GM18499 (cell line): ENCODE data around the gene MLEC.
"Not testable (repeated sequence)": the region's sequence is repeated elsewhere in the genome, so short reads cannot be mapped to it uniquely, and the experiment has no call there.

Experiments
- ATAC-seq: cut with Tn5 transposase; IDR thresholded peaks from one replicate; pipeline ENCODE4 v1.9.1; 2021; ENCODE audit warnings: moderate number of reproducible peaks; ENCODE audit not compliant: insufficient read depth, unreplicated experiment

Gene MLEC

DNA sequence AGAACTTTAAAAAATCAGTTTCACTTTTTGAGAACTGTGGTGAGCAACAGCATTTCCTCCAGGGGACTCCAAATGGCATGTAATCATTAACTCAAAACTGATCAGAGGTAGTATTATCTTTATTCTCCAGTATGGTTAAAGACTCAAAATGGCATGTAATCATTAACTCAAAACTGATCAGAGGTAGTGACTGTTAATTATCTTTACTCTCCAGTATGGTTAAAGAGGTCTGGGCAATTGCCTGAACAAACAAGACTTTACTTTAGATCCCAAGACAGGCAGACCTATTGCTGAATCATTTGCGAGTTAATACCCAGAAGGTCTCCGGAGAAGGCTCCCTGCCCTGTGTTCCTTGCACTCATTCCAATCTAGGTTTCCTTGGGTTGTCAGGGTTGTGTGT is 32.1 kb downstream of the MLEC start:
- ATAC-seq, result no peak

DNA sequence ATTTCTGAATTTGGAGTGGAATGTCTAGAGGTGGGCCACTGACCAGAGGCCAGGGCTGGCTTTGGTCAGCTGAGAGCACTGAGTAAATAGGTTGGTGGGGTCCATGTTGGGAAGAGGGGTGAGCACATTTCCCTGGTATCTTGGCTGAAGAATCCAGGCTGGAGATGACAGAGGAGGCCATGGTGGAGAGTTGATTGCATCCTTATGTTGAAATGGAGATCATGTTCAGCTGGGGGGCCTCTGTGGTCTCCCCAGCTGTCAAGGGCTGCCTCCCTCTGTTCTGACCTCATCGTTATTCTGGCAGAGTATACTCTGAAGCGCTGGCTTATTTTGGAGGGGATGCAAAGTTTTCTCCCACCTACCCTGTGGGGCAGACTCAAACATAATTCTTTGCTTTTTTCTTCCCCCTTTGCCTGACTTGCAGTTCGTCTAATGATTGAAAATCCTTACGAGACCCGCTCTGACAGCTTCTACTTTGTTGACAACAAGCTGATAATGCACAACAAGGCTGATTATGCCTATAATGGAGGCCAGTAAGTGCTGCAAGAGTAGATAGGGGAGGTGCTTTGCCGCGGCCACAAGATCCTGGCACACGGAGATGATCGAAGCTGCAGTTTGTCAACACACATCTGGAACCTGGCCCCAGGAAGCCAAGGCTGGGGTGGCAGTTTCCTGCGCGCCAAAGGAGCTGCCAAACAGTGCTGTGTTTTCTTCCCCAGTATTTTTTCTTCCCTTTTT is 32.7 kb downstream of the MLEC start:
- ATAC-seq, result no peak

DNA sequence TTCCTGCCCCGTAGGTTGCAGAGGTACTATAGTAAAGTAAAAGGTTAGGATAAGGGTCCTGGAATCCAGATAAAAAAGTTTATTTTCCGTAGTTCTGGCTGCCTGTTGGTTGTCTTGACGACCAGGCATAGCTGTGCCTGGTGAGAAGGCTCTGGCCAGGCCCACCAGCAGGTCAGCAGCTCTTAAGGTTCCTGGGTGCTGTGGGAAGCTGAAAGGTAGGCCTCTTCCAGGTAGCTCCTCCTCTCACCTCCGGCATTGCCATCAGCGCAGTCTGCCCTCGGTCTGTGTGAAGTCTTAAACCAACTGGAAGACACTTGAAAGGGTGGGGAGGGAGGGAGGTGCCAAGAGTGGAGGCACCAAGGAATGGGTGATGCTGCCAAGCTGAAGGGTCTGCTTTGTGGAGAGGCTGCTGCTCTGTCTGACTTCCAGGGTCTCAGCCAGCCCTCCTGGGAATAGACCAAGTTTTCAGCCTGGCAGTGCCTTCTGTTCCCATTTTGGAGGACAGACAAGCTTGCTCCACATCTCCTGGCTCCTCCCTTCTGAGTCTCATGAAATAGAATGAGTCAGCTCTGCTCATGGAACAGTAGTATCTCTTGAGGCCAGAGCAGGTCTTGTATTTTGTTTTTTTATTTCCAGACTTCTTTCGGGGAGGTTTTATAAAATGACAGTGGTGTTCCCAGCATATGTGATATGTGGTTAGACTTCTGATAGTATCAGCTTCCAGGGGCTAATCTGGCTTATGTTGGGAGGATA is 33.5 kb downstream of the MLEC start:
- ATAC-seq, result no peak

DNA sequence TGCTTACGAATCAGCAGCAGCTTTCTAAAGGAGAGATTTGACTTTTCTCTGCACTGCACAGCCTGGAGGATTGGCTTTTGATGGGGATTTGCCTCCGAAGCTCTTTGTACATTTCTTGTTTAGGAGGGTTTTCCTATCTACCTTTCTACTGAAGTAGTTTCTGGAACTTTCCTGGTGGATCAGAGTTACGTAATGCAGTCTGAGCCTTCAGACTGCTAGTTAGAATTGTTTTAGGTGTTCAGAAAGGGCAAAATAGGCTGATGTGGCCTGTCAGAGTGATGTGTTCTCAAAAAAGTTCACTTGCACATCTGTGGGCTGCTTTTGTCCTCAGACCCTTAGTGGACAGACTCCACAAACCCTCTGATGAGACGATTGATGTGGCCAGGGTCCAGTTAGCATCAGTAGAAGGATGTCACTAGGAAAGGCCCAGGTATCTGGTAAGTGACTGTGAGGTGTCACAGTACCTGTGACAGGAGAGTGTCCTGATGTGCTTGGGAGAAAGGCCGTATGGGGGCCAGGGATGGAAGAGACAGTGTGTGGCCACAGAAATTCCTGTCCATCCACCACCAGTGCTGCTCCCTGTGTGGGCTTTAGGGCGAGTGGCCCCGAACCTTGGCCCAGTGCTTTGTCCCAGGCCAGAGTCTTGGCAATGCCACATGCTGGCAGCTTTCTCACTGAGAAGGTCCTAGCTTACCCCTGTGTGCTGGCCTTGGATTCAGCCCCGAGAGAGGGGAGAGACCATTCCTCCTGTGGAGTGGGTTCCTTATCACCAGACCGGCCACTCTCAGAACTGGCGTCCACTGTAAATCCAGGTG is 34.2 kb downstream of the MLEC start:
- no peak for ATAC-seq

DNA sequence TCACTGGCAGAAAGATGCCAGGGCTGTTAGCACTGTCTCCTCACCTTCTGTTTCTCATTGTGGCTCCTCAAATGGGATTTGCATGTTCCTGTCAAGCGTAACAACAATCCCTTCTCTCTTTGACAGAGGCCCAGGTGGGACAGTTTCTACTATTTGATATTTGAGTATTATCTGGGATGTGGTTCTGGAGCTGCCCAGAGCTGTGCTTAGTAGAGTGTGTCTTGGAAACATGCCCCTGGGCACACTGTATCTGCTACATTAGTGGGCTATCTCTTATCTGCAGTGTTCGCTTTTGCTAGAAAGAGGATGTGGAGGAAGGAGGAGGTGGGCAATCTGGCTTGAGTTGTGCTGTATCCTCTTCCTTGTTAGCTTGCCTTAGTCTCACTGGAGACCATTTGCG is 34.9 kb downstream of the MLEC start:
- no peak for ATAC-seq

DNA sequence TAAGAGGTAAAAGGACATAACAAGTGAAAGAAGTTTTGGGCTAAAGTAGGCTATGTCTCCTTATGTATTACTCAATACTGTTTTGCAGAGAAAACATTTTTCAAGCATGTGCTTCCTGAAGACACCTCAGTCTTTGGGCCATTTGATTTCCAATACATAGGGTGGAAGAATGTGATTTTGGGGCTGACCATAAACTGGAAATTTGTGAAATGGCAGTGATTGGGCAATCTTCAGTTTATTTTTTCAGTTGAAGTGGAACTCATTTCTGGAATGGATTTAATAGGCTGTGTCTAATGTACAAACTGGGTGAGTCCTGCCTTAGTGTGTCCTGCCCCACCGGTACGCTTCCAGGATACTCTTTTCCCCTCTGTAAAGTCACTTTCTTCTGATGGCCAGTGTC is 35.8 kb downstream of the MLEC start:
- no peak for ATAC-seq

DNA sequence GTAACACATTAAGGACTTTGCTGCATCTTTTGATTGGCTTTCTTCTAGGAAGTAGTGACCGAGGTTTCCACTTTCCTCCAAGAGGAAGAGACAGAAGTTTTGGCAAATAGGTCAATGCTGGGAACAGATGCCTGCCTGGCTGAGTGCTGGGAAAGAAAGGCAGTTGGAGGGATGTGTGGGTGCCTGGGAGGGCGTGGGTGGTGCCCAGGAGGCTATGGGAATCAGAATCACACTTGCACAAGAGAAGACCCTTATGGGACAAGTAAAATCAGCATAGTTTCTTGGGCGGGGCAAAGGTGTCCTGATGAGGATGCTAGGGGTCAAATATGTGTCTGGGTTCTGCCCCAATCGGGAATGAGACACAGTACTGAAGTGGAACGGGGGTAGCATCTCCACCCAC is 37.8 kb downstream of the MLEC start:
- no peak for ATAC-seq

DNA sequence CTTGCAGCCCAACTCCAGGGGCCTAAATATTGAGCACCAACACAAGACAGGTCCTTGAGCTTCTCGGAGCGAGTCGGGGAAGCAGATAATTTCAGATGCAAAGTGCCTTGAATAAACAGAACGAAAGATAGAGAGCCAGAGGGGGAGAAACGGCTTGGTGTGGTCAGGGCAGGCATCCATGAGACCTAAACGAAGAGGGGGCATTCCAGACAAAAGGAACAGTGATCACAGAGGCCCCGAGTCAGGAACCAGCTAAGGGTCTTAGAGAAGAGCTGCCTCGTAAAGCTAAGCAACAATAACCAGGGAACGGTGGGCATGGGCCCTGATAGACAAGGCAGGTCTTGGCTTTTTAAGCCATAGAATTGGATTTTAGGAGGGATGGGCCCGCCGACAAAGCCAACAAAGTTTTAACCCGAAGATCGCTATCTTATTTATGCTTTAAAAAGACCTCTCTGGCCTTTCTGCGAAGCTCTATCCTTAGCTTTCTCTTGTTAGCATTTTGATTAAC is 38.3 kb downstream of the MLEC start:
- no peak for ATAC-seq

DNA sequence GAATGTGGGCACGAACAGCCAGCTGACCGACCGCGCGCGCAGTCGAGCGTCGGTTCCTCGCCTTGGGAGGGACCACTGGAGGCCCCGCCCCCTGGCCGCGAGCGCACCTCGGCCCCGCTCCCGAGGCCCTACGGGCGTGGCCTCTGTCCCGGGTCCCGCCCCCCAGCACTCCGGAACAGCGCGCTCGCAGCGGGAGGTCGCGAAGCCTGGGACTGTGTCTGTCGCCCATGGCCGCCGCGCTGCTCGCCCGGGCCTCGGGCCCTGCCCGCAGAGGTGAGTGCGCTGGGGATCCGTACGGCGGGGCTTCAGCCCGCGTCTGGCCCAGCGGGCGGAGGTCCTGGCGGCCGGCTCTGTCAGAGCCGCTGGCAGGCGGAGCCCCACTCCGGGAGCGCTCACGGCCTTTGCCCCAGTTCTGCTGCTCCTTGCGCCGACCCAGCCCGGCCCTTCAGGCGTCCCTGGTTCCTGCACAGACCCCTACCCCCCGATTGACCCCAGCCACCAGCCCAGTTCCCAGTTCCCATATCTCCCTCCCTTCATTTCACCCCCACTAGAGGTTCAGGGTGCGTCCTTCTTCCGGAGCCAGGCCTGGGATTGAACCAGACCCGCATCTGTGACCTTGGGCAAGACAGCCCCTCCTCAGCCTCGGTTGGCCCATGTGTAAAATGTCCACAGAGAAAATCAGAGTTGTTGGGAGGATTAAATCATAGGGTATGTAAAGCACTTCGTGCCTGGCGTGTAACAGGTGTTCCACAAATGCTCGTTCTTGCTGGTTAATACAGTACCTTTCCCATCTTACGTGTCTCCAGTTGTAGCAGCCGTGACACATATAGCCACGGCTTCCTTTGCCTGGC is 38.9 kb downstream of the MLEC start, which contains the start of gene ACADS:
Gene ACADS (plus strand): TSS at position 168 of the 851 bp plus-strand sequence. CDS start 60 bp downstream, at position 228.
- ATAC-seq, result peak; percentile 56

DNA sequence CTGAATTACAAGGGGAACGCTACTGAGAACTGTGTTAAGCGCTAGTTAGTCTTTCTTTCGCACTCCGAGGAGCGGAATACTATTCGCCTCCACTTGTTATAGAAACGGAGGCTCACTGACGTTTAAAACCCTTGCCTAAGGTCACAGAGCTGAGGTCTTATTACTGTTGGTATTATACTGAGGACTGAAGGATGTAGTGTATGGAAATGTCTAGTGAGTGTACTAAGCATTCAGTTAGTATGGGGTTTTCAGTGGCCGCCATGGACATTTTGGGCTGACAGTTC is 39.5 kb downstream of the MLEC start:
- ATAC-seq, result no peak

DNA sequence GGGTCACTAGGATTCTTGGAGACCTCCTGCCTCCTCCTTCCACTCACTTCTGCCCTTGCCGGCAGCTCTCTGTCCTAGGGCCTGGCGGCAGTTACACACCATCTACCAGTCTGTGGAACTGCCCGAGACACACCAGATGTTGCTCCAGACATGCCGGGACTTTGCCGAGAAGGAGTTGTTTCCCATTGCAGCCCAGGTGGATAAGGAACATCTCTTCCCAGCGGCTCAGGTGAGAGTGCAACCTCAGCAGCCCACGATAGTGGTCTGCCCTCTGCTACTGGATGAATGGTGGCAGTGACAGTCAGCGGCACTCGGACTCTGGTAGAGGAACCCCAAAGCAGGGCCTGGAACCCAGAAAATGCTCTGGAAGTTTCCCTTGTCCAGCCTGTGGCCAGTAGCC is 40.0 kb downstream of the MLEC start:
- ATAC-seq, result no peak

DNA sequence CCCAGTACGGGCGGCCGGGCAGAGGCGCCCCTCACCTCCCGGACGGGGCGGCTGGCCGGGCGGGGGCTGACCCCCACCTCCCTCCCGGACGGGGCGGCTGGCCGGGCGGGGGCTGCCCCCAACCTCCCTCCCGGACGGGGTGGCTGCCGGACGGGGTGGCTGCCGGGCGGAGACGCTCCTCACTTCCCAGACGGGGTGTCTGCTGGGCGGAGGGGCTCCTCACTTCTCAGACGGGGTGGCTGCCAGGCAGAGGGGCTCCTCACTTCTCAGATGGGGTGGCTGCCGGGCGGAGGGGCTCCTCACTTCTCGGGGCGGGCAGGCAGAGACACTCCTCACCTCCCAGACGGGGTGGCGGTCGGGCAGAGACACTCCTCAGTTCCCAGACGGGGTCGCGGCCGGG is 45.2 kb downstream of the MLEC start:
- not testable (repeated sequence) for ATAC-seq

DNA sequence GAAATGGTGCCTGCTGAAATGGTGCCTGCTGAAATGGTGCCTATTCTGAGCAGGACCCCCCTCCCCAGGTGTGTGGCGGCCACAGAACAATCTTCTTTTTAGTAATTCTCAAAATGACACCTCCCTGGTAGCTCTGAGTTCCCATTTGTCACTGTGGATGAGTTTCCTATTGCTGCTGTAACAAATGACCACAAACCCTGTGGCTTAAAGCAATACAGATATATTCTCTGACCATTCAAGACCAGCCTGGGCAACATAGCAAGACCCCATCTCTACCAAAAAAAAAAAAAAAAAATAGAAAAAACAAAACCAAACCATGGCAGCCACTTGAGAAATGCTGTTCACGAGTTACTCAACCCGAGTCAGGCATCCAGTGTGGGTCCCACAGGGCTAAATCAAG is 46.6 kb downstream of the MLEC start:
- ATAC-seq, result no peak

DNA sequence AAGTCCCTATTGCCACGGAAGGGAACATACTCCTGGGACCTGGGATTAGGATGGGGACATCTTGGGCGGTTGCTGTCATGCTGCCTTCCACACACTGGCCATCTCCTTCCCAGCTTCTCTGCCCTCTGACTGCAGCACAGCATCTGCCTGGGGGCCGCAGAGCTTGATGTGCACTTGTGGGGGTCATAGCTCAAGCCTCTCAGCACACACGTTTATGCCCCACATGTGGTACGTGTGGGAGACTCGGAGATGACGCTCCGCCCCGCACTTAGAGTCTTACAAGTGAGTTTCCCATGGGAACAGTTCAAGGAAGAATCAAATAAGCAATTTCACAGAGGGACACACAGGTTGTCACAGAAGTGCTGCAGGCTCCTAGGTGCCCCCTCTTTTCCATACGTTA is 47.3 kb downstream of the MLEC start:
- no peak for ATAC-seq

DNA sequence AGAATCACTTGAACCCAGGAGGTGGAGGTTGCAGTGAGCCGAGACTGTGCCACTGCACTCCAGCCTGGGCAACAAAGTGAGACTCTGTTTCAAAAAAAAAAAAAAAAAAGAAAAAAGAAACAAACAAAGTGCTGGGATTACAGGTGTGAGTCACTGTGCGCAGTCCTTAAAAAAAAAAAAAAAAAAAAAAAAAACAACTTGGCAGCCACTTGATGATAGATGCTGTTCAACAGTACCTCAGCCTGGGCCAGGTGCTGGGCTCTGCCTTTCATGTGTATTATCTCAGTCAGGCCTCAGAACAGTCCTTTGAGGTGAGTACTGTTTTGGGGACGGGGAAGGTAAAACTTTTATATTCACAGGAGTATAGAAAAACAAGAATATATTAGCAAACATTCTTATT is 48.2 kb downstream of the MLEC start:
- ATAC-seq, result no peak

DNA sequence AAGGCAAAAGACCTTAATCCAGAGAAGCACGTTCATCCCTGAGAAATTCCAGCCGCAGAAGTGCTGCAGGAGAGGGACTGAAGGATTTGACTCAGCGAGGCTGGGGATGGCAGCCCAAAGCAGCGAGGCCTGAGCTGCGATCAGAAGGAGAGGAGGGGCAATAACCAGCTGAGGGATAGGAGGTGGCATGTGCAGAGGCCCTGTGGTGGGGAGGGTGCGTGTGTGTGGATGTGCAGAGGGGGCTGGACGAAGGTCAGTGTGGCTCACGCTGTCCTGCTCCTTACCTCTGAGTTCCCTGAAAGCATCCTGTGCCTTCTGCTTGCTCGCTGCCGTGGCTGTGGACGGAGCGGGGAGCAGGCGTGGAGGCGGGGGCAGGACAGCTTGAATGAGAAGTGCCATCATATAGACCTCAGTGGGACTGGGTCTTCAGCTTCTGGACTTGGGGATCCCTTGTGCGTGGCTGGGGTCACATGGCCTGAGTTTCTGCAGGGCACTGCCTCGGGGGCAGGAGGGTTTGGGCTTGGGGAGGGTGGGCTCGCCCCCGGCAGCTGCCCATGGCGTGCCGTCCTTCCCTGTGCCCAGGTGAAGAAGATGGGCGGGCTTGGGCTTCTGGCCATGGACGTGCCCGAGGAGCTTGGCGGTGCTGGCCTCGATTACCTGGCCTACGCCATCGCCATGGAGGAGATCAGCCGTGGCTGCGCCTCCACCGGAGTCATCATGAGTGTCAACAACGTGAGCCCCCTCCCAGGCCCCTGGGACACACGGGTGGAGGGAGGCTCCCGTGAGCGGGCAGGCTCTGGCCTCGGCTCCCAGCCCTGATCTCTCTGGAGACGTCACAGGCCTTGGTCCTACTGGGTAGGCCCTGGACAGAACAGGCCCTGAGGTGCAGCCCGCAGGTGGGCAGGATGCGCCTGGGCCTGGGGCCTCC is 49.7 kb downstream of the MLEC start:
- ATAC-seq, result no peak

DNA sequence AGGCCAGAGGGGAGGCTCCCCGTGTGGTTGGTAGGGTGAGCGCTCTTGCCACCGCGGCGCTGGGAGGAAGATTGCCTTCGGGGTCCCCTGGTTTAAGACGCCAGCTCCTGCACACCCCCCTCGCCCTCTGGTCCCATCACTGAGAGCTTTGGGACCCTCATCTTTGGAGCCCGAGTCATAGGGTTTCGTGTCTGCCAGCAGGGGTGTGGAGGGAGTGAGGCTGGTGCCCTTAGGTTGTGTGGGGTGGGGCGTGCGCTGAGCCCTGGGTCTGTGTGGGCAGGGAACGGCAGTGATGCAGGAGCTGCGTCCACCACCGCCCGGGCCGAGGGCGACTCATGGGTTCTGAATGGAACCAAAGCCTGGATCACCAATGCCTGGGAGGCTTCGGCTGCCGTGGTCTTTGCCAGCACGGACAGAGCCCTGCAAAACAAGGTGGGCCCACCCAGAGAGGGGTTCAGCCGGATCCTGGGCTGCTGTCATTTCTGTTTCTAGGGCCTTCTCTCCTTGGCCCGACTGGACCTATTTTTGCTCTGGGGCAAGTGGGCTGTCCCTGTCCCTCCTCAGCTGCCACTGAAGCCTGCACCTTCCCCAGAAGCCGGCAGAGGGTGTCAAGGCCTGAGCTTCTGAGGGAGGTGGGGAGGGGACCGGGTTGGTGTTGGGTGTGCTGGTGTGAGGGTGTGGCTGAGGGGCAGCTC is 50.8 kb downstream of the MLEC start:
- no peak for ATAC-seq

DNA sequence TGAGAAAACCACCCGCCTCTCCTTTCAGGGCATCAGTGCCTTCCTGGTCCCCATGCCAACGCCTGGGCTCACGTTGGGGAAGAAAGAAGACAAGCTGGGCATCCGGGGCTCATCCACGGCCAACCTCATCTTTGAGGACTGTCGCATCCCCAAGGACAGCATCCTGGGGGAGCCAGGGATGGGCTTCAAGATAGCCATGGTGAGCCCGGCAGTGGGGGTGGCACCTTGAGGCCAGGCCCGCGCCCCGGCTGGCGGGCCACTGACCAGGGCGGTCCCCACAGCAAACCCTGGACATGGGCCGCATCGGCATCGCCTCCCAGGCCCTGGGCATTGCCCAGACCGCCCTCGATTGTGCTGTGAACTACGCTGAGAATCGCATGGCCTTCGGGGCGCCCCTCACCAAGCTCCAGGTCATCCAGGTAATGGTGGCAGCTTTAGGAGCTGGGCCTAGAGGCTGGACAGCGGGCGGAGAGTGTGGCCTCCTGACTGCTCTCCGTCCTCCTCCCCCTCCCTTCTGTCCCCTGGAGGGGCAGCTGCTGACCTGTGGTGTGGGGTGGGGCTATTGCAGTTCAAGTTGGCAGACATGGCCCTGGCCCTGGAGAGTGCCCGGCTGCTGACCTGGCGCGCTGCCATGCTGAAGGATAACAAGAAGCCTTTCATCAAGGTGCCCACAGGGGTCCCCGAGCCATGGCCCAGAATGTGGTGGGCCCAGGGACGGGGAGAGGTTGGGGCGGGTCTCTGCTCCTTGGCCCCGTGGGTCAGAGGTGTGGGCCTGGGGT is 51.5 kb downstream of the MLEC start:
- ATAC-seq, result no peak
